GM21723 (cell line): ENCODE measurements around the gene DDOST.

Source experiments
- ATAC-seq: cut with Tn5 transposase; IDR thresholded peaks from one replicate; pipeline ENCODE4 v1.9.1; 2021; ENCODE audit warnings: mild to moderate bottlenecking, moderate library complexity; ENCODE audit not compliant: unreplicated experiment

DDOST gene

DNA sequence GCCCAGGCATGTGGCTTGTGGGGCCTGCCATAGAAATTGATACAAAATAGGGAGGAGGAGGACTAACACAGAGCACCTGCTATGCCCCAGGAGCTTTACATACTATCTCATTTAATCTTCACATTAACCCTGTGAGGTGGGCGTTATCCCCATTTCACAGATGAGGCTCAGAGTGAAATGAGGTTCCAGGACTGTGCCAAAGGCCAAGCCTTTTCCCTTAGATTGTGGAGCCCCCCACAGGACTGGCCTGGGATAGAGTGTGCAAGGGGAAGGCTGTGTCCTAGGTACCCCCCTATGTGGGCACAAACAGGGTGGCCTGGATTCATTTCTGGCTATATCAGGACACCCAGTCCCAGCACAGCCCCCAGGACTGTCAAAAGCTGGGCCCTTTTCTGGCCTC lies 2.2 kb upstream of the DDOST start:
- ATAC-seq = no peak

DNA sequence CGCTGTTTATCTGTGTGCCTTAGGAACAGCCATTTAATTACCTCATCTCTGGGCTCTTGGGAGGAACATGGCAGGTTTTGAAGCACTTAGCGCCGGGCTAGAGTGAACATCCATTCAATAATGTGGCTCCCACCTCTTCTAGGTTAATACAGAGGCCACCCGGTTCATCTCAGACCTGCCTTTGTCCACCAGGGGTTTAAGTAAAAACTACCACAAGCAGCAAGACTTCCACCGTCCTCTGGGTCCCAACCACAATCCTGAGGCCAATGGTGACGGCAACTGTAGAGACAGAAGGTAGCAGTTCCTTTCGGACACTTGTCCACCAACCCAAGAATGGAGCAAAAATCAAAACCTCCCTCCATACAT lies 924 bp upstream of the DDOST start:
- ATAC-seq = no peak

DNA sequence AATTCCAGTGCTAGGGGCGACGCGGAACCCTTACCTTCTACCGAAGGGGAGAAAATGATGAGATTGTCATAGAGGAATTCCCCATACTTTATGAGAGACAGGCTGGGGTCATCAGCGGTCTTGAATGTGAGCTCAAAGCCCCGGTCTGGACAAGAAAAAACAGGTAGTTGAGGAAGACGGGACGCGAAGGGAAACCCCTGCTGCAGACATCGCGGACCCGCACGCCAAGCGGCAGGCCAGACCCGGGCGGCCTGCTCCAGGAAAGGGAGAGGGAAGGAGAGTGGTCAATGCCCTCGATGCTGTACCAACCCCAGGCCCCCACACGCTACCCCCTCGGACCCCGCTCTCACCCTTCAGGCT lies 342 bp downstream of the DDOST start:
- peak; percentile 5 for ATAC-seq

DNA sequence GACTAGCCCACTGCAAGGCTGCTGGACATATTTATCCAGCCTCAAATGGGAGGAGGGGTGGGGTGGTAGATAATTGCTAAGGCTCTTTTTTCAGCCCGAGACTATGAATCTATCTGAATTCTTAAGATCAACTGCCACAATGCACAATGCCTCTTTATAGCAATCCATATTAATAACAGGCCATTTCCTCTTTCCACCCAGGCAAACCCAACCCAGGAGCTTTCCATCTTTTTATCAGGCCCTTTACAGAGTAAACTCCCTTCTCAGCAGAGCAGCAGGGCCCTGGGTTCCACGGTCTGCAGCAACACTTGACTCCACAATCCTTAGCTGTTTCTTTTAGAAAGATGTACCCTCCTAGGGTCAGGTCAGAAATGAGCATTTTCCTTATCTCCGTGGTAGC lies 806 bp downstream of the DDOST start:
- no peak for ATAC-seq

DNA sequence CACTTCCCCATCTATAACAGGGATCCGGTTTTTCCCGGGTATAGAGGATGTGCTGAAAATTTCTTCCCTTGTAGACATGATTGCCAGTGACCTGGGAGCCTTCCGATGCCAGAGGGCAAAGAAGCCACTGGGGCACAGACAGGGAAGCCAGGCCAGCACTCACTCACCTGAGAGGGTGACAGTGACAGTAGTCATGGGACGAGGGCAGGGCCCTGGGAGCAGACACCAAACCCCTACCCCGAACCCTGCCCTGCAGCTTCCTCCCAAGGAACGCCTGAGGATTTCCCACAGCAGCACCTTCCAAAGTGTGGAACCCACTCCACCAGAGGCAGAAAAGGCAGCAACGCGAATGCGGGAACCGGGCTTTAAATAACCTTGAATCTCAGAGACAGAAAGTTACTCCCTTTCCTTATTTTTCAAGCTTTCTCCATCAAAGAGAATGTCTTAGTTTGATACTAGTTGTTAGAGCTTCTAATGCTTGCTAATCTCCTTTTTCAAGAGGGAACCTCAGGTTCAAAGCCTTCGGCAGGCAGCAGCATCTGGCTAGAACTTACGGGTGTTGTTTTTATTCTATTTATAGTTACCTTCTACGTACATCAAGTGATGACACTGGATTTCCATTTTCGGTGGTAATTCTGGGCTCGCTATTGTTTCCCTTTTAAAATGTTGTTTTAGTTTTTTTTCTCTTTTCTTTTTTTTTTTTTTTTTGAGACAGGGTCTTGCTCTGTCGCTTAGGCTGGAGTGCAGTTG lies 2.8 kb downstream of the DDOST start:
- ATAC-seq = no peak

DNA sequence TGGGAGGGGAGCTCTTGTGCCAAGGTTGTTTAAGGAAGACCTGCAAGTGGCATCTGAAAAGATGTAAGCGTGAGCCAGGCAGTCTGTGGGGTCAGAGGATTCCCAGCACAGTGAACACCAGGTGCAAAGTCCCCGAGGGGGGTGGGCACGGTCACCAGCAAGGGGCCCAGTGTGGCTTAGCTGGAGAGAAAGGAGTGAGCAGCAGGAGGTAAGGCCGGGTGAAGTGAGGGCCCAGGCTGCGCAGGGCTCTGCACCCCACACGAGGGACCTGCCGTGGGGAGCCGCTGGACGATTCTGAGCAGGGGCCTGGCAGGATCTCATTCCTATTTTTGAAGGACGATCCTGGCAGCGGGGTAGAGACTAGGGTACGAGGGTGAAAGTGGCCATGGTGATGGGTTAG lies 4.1 kb downstream of the DDOST start:
- ATAC-seq = no peak

DNA sequence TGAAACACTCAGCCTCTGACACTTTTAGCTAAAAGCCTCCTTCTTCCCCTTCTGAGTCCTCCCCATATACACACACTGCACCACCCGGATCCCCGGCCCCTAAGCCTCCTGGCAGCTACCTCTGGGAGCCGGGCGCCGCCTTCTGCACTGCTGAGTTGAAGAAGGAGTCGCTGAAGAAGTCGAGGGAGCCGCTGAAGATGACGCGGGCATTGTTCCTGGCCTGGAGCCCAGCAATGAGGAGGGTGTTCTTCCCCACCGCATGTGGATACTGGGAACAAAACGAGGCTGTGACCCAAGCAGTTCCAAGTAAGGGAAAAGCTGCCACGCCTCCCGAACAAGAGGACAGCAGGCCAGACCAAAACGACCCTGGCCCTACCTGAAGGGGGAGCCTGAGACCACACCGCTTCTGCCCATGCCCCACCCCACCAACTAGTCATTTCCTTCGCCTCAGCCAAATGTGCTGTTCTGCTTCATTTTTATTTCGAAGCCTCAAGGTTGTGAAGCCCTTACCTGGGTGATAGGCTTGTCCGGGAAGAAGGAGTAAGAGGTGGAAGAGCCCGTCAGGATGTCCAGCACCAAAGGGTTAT lies 7.0 kb downstream of the DDOST start:
- ATAC-seq = no peak

DNA sequence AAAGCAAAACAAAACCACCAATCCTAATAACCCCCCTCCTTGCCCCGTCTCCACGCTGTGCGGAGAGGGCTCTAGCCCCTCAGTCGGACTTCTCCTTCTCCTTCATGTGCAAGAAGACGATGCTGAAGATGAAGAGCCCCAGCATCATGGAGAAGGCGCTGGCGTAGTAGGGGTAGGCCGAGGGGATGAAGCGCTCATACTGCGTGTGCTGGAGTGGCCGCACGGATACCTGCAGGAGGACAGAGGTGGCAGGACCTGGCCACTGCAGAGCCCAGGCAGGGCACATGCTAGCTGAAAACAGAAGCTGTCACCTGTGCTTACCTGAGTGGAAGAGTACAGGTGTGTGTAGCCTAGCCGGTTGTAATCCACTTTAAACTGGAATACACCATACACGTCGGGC lies 8.9 kb downstream of the DDOST start:
- no peak for ATAC-seq

DNA sequence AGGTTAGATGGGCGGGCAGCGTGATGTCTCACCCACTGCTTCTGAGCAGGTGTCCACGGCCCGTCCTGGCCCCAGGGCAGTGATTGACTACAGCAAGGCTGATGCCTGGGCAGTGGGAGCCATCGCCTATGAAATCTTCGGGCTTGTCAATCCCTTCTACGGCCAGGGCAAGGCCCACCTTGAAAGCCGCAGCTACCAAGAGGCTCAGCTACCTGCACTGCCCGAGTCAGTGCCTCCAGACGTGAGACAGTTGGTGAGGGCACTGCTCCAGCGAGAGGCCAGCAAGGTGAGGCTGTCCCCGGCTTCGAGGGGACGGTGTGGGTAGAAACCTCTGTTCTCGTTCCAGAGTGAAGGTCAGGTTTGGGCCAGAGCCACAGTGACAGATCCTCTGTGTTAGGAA lies 12.2 kb downstream of the DDOST start:
- no peak for ATAC-seq

DNA sequence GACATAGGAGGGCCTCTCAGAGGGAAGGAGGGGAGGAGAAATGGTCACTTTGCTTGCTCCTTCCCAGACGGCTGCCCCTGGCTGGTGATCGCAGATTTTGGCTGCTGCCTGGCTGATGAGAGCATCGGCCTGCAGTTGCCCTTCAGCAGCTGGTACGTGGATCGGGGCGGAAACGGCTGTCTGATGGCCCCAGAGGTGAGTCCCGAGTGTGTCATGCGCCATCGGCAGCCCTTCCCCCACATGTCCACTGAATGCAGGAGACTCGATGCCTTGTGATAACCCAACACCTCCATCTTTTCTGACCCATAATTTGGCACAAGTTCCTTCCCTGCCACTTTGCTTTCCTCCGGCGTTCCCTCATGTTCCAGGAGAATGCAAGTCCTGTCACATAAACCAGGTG lies 12.7 kb downstream of the DDOST start:
- no peak for ATAC-seq

DNA sequence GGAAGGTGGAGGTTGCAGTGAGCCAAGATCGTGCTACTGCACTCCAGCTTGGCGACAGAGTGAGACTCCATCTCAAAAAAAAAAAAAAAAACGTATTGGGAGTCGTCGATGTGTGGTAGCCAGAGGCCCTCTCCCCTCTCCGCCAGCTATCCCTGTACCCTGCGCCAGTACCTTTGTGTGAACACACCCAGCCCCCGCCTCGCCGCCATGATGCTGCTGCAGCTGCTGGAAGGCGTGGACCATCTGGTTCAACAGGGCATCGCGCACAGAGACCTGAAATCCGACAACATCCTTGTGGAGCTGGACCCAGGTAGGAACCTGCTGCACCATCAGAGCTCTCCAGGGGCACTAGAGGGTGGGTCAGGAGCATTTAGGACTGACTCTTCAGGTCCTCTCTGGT lies 15.8 kb downstream of the DDOST start:
- no peak for ATAC-seq

DNA sequence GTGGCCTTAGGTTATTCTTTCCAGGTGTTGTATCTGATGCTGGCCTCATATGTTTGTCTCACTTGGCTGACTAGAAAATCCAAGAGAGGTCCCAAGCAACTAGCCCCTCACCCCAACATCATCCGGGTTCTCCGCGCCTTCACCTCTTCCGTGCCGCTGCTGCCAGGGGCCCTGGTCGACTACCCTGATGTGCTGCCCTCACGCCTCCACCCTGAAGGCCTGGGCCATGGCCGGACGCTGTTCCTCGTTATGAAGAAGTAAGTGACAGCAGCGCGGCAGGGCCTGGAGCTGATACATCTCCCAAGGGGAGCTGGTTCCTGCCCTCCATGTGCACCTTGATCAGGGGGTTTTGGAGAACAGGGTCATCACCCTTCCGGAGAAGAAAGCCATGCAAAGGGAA lies 16.8 kb downstream of the DDOST start:
- ATAC-seq = no peak

DNA sequence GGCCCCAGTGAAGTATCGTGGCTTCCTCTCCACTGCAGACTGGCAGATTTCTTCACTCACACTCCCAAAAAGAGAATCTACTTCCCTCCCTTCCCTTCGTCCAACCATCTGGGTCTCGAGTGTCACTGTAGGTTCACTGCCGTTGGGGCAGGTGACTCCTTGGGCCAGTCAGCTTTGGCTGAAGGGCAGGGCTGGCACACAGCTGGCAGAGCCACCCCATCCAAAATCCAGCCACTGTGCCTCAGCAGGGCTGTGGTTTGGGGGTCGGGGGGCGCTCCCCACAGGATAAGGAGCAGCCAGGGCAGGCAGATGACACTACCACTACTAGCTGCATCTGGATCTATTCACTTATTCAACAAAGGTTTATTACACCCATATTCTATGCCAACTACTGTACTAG lies 18.1 kb downstream of the DDOST start:
- ATAC-seq = no peak

DNA sequence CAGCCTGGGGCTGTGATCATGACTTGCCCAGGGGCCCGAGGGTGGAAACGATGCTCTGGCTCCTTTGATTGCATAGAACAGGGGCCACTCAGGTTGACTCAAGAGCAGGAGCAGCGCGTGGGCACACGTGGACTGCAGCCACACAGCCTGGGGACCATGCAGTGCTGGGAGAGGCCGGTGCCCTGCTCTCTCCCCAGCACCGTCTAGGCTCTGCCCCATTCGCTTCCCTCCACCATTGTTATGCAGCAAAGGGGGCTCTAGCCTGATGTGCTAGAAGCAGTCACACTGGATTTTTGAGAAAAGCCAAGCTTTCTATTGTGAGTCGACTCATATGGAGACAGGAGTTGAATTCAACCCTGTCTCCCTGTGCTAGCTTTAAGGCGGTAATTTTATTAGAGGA lies 19.2 kb downstream of the DDOST start:
- no peak for ATAC-seq

DNA sequence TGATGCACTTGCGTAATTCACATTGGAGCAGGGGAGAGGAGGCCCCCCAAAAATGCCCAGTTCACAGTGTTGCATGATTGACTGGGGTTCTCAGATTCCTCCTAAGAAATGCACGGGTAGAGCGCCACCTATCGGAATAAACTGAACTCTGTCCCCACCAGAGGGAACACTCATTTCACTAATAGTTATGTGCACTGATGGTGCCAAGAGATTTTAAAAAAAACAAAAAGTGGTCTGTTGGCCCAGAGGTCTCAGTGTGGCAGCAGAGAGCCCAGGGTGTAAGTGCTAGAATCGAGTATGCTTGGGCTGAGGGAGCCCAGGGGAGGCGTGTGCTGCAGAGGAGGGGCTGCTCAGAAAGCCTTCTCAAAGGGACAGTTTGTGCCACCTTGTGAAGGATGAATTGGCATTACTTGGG lies 21.0 kb downstream of the DDOST start:
- no peak for ATAC-seq

DNA sequence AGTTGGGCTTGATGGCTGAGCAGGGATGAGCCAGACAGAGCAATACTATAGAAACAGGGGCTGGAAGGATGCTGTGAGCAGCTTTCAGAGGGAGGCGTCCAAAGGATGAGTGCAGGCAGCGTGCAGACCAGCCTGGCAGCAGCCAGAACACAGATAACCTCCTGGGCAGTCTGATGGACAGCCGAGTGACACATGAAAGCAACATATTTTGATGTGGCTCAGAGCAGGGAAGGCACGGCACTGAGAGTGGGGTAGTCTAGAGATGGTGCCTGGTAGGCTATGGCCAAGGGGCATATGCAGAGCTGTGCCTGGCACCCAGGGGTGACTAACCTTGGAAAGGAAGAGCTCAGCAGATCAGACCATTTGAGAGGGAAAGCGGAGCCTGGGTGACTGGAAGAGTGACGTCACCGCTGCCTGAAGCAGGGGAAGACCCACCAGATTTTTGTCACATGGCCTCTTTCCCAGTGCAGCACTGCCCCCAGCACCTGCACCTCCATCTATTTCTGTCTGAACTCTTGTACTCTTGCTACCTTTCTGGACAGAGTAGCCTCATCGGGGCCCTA lies 24.3 kb downstream of the DDOST start:
- ATAC-seq = no peak

DNA sequence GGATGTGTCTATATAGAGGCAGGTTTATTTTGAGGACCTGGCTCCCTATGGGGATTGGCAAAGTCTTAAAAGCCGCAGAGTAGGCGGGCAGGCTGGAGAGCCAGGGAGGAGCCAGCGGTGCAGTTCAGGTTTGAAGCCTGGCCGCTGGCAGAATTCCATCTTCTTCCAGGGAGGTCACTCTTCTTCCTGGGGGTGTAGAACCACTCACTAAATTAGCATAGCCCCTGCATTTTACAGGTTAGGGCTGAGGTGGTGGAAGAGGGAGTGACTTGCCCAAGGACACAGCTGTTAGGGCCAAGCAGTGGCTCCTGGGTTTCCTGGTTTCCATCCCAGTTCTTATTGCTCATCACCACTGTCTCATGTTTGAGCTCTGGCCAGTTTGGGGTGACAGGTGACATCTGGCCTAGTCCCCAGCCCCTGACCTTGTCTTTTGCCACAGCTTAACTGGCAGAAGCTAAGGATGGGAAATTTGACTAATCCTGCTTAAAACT lies 26.5 kb downstream of the DDOST start:
- ATAC-seq = no peak

DNA sequence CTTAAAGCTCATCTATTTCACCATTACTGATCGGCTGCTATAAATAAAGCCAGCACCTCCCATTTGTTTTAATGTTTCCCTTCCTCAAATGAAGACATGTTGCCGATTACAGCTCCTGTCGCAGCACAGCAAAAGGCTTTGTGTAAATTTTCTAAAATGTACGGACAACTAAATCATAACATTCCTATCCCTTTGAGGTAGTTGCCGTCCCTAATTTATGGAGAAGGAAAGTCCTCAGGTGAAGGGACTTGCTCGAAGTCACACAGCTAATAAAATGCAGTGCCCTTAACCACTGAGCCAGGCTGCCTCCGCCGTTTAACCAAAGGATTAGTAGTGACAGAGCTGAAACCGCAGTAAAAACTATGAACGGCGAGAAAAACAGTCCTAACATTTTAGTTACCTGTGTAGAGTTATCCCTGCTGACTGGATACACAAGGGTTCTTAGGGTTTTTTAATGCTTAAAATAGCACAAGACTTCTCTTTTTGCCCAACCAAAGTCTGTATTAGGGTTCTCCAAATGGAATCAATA lies 27.0 kb downstream of the DDOST start:
- no peak for ATAC-seq

DNA sequence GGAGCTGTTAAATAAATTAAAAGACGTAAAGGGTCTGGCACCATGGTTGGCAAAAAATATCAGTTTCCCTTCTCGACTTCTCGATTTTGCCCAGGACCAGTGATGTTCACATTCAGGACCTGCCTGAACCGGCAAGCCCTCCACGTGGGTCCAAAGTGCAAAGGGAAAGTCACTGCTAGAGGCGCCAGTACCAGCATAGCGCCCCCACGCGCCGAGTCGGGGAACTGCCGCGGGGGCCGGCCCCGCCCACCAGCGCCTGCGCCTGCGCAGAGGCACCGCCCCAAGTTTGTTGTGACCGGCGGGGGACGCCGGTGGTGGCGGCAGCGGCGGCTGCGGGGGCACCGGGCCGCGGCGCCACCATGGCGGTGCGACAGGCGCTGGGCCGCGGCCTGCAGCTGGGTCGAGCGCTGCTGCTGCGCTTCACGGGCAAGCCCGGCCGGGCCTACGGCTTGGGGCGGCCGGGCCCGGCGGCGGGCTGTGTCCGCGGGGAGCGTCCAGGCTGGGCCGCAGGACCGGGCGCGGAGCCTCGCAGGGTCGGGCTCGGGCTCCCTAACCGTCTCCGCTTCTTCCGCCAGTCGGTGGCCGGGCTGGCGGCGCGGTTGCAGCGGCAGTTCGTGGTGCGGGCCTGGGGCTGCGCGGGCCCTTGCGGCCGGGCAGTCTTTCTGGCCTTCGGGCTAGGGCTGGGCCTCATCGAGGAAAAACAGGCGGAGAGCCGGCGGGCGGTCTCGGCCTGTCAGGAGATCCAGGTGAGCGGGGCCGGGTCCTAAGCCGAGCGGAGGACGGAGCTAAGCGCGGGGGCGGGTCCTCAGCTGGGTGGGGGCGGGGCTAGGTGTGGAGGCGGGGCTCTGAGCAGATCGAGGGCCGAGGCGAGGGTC lies 27.7 kb downstream of the DDOST start, which contains the start of gene PINK1:
TSS of gene PINK1 (plus strand) at position 269 of the 875 bp plus-strand sequence. CDS start at position 360, 91 bp downstream.
- ATAC-seq = peak; percentile 72

DNA sequence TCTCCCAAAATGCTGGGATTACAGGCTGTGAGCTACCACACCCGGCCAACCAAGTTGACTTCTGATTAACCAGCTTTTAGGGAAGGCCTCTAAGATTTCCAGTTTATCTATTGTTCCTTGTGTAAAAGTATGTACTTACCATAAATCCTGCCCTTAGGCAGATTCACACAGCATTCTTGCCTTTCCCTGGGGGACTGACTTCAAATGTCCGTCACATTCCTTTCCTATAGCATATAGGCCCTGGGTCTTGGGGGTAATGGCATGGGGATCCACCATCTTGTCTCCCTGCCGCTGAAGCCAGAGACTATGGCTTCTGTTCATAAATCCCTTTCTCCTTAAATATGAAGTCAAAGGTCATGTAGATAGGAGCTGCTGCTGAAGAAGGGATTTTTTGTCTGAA lies 28.8 kb downstream of the DDOST start:
- no peak for ATAC-seq

DNA sequence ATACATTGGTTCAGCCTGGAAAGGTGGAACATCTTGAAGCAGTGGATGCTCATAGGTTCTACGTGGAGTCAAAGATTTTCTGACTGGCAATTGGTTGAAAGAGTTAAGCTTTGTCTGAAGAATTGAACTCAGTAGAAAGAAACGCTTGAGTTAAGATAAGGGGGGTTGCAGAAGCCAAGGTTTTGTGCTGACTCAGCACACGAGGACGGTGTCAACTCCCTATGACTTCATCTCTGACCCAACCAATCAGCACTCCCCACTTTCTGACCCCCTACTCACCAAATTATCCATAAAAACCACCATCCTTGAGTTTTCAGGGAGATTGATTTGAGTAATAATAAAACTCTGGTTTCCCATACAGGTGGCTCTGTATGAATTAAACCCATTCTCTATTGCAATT lies 30.4 kb downstream of the DDOST start:
- ATAC-seq = no peak
